Astrocyte (in vitro differentiated cells and primary cell): ENCODE data around the gene TMEM235. TPM values are rescaled to one million over a fixed set of nuclear protein-coding genes. Genes with fewer than 3 reads are reported as not detected.

ENCODE experiments used
- DNase-seq: peaks from one replicate; pipeline ENCODE4 v3.0.0-alpha.2; 2010; ENCODE audit warnings: low read depth
- FAIRE-seq: peaks from 2 replicates; lab custom pipeline; 2011; peaks lifted over from hg19 to GRCh38; lab: Jason Lieb, UNC
- H2AFZ ChIP-seq: 2 replicates; pipeline ENCODE4 v1.6.0; 2012; ENCODE audit warnings: low read depth, low read length, inconsistent platforms
- H3K27ac ChIP-seq: 2 replicates; pipeline ENCODE4 v1.5.1; 2011; ENCODE audit warnings: low read depth, low read length, inconsistent platforms
- H3K27me3 ChIP-seq: 2 replicates; pipeline ENCODE4 v1.6.0; 2011; ENCODE audit warnings: low read length, inconsistent platforms; ENCODE audit not compliant: insufficient read depth
- H3K36me3 ChIP-seq: 2 replicates; pipeline ENCODE4 v1.5.1; 2011; ENCODE audit warnings: low read length, inconsistent platforms; ENCODE audit not compliant: insufficient read depth
- H3K4me1 ChIP-seq: 2 replicates; pipeline ENCODE4 v1.5.1; 2011; ENCODE audit warnings: low read length, inconsistent platforms; ENCODE audit not compliant: insufficient read depth
- H3K4me2 ChIP-seq: 2 replicates; pipeline ENCODE4 v1.6.0; 2012; ENCODE audit warnings: low read length, inconsistent platforms
- H3K4me3 ChIP-seq: 2 replicates; pipeline ENCODE4 v1.5.1; 2011; ENCODE audit warnings: low read depth, mild to moderate bottlenecking, low read length, inconsistent platforms; ENCODE audit not compliant: insufficient read depth
- H3K79me2 ChIP-seq: 2 replicates; pipeline ENCODE4 v1.6.0; 2012; ENCODE audit warnings: mild to moderate bottlenecking, low read length, inconsistent platforms; ENCODE audit not compliant: insufficient read depth
- H3K9ac ChIP-seq: 2 replicates; pipeline ENCODE4 v1.6.0; 2012; ENCODE audit warnings: mild to moderate bottlenecking, low read length, inconsistent platforms
- H3K9me3 ChIP-seq: 2 replicates; pipeline ENCODE4 v1.5.1; 2012; ENCODE audit warnings: low read depth, mild to moderate bottlenecking, low read length, inconsistent platforms; ENCODE audit not compliant: insufficient read depth
- H4K20me1 ChIP-seq: 2 replicates; pipeline ENCODE4 v1.6.0; 2012; ENCODE audit warnings: low read length, inconsistent platforms; ENCODE audit not compliant: insufficient read depth
- H3K27ac Mint-ChIP-seq: one replicate; pipeline ENCODE4 v1.8.0; 2021; ENCODE audit warnings: mild to moderate bottlenecking, mixed read lengths; ENCODE audit not compliant: unreplicated experiment
- H3K27me3 Mint-ChIP-seq: one replicate; pipeline ENCODE4 v1.8.0; 2021; ENCODE audit warnings: low read depth, mixed read lengths; ENCODE audit not compliant: unreplicated experiment
- H3K36me3 Mint-ChIP-seq: one replicate; pipeline ENCODE4 v1.8.0; 2021; ENCODE audit warnings: low read depth, mixed read lengths; ENCODE audit not compliant: unreplicated experiment
- H3K4me1 Mint-ChIP-seq: one replicate; pipeline ENCODE4 v1.8.0; 2021; ENCODE audit warnings: low read depth, mixed read lengths; ENCODE audit not compliant: unreplicated experiment
- H3K4me3 Mint-ChIP-seq: one replicate; pipeline ENCODE4 v1.8.0; 2021; ENCODE audit warnings: mild to moderate bottlenecking, moderate library complexity, mixed read lengths; ENCODE audit not compliant: unreplicated experiment
- H3K9me3 Mint-ChIP-seq: one replicate; pipeline ENCODE4 v1.8.0; 2021; ENCODE audit warnings: mild to moderate bottlenecking, mixed read lengths; ENCODE audit not compliant: unreplicated experiment
- EZH2 ChIP-seq: IDR thresholded peaks from 2 replicates; pipeline ENCODE4 v1.6.1; 2012; ENCODE audit warnings: mild to moderate bottlenecking, low read length, inconsistent platforms; ENCODE audit not compliant: insufficient read depth
- total RNA-seq: library from RNA; stranded (reverse); gene quantifications from 2 replicates; pipeline ENCODE4 v1.2.1, GENCODE V29; 2021
- TF ChIP-seq, protein P1 (sequence below): IDR thresholded peaks from 2 replicates; pipeline ENCODE4 v1.5.1; 2011; ENCODE audit warnings: low read depth, mild to moderate bottlenecking, inconsistent platforms, low read length, moderate library complexity; ENCODE audit not compliant: insufficient read depth

Gene TMEM235
- total RNA-seq, 1 donor from 2014 or later = not detected

DNA sequence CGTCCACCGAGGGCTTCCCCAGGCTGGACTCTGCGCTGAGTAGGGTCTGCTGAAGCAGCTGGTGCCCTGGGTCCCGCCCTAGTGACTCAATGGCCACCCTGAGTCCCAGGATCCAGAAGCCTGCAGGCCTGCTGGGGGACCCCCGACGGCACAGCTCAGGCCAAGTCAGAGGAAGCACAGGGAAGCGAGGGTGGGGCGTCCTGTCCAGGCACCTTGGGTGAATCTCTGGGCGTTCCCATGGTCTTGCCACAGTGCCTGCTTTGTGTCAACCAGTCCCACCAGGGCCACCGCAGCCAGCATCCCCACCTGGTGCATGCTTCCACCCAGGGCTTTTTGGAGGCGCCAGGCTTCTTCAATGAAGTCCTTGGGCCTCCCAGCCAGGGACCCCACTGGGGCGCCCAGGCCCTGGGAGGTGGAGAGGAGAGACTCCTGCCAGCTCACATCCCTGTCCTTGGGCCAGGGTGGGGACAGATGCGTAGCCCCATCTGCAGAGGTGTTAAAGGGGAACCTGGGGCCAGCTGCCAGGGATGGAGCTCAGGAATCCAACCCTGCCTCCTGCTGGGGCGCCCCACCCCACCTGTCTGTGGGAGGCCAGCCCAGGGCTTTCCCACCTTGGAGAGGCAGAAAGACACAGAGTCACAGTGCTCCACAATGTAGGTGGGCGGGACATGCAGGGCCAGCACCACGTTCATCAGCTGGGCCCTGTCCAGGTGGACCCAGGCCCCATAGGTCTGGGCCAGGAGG, 17.8 kb downstream of the TMEM235 start:
- Histone ChIP-seq H3K4me1 (peaks cover 4% of the 10 kb centered on the region), H4K20me1 (no peaks in the 10 kb centered on the region), H3K36me3 (no peaks in the 10 kb centered on the region), H3K4me2 (no peak overlapping the region), H3K4me3 (no peak overlapping the region), H3K27ac (no peak overlapping the region), H3K27me3 (no peaks in the 10 kb centered on the region), H3K9ac (no peak overlapping the region), H3K9me3 (no peaks in the 10 kb centered on the region), H3K79me2 (no peaks in the 10 kb centered on the region), H2AFZ (no peak overlapping the region)
- Mint-ChIP-seq H3K9me3 (no peaks in the 10 kb centered on the region), H3K27ac (no peak overlapping the region), H3K4me1 (no peaks in the 10 kb centered on the region), H3K27me3 (peaks cover 10% of the 10 kb centered on the region), H3K36me3 (no peaks in the 10 kb centered on the region), H3K4me3 (no peak overlapping the region)
- no peak for FAIRE-seq
- DNase-seq = no peak
- TF ChIP-seq EZH2 = no peak
- TF ChIP-seq, protein P1, sequence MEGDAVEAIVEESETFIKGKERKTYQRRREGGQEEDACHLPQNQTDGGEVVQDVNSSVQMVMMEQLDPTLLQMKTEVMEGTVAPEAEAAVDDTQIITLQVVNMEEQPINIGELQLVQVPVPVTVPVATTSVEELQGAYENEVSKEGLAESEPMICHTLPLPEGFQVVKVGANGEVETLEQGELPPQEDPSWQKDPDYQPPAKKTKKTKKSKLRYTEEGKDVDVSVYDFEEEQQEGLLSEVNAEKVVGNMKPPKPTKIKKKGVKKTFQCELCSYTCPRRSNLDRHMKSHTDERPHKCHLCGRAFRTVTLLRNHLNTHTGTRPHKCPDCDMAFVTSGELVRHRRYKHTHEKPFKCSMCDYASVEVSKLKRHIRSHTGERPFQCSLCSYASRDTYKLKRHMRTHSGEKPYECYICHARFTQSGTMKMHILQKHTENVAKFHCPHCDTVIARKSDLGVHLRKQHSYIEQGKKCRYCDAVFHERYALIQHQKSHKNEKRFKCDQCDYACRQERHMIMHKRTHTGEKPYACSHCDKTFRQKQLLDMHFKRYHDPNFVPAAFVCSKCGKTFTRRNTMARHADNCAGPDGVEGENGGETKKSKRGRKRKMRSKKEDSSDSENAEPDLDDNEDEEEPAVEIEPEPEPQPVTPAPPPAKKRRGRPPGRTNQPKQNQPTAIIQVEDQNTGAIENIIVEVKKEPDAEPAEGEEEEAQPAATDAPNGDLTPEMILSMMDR = no peak

DNA sequence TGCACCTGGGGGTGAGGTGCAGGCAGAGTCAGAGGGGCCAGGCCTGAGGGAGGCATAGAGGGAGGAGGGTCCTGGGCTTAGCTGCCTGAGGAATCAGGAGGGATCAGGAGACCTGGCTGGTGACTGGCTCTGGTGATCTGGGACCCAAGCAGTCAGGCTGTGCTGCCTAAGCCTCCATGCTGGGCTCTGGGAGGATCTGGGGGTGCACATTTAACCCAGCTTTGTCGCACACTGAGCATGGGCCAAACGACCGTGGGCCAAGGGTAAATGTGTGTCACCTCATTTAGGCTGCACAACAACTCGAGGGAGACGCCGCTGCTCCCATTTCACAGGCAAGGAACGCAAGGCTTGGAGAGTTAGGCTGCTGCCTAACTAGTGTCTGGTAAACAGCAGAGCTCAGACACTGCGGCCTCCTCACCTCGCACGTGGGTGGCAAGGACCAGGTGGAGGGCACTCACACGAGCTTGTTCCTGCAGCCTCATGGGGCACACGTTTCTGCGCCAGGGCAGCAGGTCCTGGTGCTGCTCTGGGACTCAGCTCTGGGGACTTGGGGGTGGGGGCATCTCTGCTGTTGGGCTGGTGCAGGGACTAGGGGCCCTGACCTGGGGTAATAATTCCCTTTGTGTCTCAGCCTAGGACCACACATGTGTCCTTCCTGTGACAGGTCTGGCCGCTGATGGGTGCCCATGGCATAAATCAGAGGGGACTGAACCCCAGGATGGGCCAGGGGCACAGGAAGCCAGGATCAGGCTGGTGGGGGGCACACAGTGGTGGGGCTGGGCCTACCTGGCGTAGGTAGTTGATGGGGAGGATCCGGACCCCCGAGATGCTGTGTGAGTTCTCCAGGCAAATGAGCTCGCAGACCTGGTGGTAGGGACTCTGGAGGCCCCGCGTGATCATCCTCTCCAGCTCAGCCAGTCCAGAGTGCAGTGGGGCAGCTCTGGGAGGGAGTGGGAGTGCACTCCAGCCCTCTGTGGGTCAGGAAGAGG, 18.7 kb downstream of the TMEM235 start:
- Histone ChIP-seq H3K4me2 (no peak overlapping the region), H3K79me2 (no peaks in the 10 kb centered on the region), H3K36me3 (no peaks in the 10 kb centered on the region), H3K9me3 (no peaks in the 10 kb centered on the region), H3K4me3 (no peak overlapping the region), H3K9ac (no peak overlapping the region), H3K27me3 (no peaks in the 10 kb centered on the region), H2AFZ (no peak overlapping the region), H4K20me1 (no peaks in the 10 kb centered on the region), H3K4me1 (peaks cover 4% of the 10 kb centered on the region), H3K27ac (no peak overlapping the region)
- FAIRE-seq (no peak), DNase-seq (no peak)
- TF ChIP-seq, protein P1 = no peak
- TF ChIP-seq EZH2 = no peak
- no peaks in the 10 kb centered on the region for H3K9me3 Mint-ChIP-seq
- no peak overlapping the region for H3K27ac Mint-ChIP-seq
- H3K27me3 Mint-ChIP-seq = peaks cover 10% of the 10 kb centered on the region
- no peaks in the 10 kb centered on the region for H3K36me3 Mint-ChIP-seq
- no peak overlapping the region for H3K4me3 Mint-ChIP-seq
- no peaks in the 10 kb centered on the region for H3K4me1 Mint-ChIP-seq
